GM12878 (cell line): ENCODE data around the gene MAP7D2.

ENCODE experiments used
- ATF2 ChIP-seq: IDR thresholded peaks from 2 replicates; pipeline ENCODE4 v1.6.1; 2012; ENCODE audit warnings: low read length, inconsistent platforms
- CTCF ChIP-seq, 3 experiments: IDR thresholded peaks in 2 of 3; conservative IDR thresholded peaks in 1 of 3; 2 replicates each; pipeline ENCODE4 v1.5.1; 2011; ENCODE audit warnings: low read depth in 3 of 3, low read length in 3 of 3, mild to moderate bottlenecking in 3 of 3, control low read depth in 2 of 3, moderate library complexity in 2 of 3, inconsistent platforms in 1 of 3, mixed read lengths in 1 of 3; ENCODE audit not compliant: control insufficient read depth in 2 of 3, insufficient read depth in 1 of 3; ENCODE audit errors: extremely low read depth in 1 of 3
- ELK1 ChIP-seq: IDR thresholded peaks from 2 replicates; pipeline ENCODE4 v1.6.1; 2012; ENCODE audit warnings: low read depth, low read length, improper control_type of control experiment
- MAX ChIP-seq: IDR thresholded peaks from 2 replicates; pipeline ENCODE4 v1.6.1; 2012; ENCODE audit warnings: low read depth, low read length, improper control_type of control experiment
- NR2F1 ChIP-seq: fragments of 450-650 bp; conservative IDR thresholded peaks from 2 replicates; pipeline ENCODE4 v1.6.1; 2017; ENCODE audit warnings: mild to moderate bottlenecking
- POLR2A ChIP-seq: IDR thresholded peaks from 2 replicates; pipeline ENCODE4 v1.6.1; 2011; ENCODE audit warnings: low read depth, mild to moderate bottlenecking, low read length
- POU2F2 ChIP-seq: IDR thresholded peaks from 3 replicates; pipeline ENCODE4 v1.6.1; 2011; ENCODE audit warnings: low read depth, mild to moderate bottlenecking, low read length, borderline replicate concordance
- PRDM15 ChIP-seq: fragments of 450-650 bp; formaldehyde crosslinking; IDR thresholded peaks from 2 replicates; pipeline ENCODE4 v1.4.0; 2020; ENCODE audit warnings: mild to moderate bottlenecking, moderate library complexity
- SRF ChIP-seq, 2 experiments: IDR thresholded peaks; 2 replicates each; pipeline ENCODE4 v1.6.1; 2011; ENCODE audit warnings: low read depth in 2 of 2, low read length in 2 of 2, mild to moderate bottlenecking in 1 of 2, moderate library complexity in 1 of 2
- YY1 ChIP-seq: IDR thresholded peaks from 2 replicates; pipeline ENCODE4 v1.6.1; 2011; ENCODE audit warnings: low read depth, mild to moderate bottlenecking, low read length

- TF ChIP-seq CTCF (IDR thresholded peaks at IDR 0.05 in 2 of 3, conservative IDR thresholded peaks at IDR 0.05 in 1 of 3; ENCODE audit: control insufficient read depth in 2 of 3, extremely low read depth in 1 of 3, insufficient read depth in 1 of 3, low read depth in 3 of 3, low read length in 3 of 3) (no peak), POLR2A (no peak), ATF2 (no peak), YY1 (no peak), NR2F1 (no peak), SRF (IDR thresholded peaks at IDR 0.05; ENCODE audit: low read depth in 2 of 2, low read length in 2 of 2) (no peak), ELK1 (no peak), POU2F2 (no peak), PRDM15 (no peak), MAX (no peak)
Measured at GRCh38 chrX:20143111-20143510, 26.4 kb upstream of the MAP7D2 start.
